HG03354 (cell line): Measurements from ENCODE around the gene CCDC137.

ENCODE experiments used
- ATAC-seq: cut with Tn5 transposase; IDR thresholded peaks from one replicate; pipeline ENCODE4 v1.9.1; 2021; ENCODE audit warnings: mild to moderate bottlenecking; ENCODE audit not compliant: unreplicated experiment, poor library complexity, severe bottlenecking

Gene CCDC137

GRCh38 chr17:81713556-81714411 lies 47.2 kb downstream of the CCDC137 start:
- no peak for ATAC-seq

GRCh38 chr17:81714412-81715106 lies 48.0 kb downstream of the CCDC137 start:
- no peak for ATAC-seq

GRCh38 chr17:81715107-81715871 lies 48.8 kb downstream of the CCDC137 start:
- no peak for ATAC-seq

GRCh38 chr17:81715872-81716673 lies 49.5 kb downstream of the CCDC137 start:
- ATAC-seq = no peak

- ATAC-seq = no peak
Measured at GRCh38 chr17:81716674-81716996, 50.1 kb downstream of the CCDC137 start.

- no peak for ATAC-seq
Measured at GRCh38 chr17:81717049-81717765, 50.7 kb downstream of the CCDC137 start.

GRCh38 chr17:81717766-81718089 lies 51.2 kb downstream of the CCDC137 start:
- no peak for ATAC-seq

- ATAC-seq = no peak
Measured at GRCh38 chr17:81719410-81720266, 53.1 kb downstream of the CCDC137 start.

GRCh38 chr17:81720267-81721071 lies 53.9 kb downstream of the CCDC137 start:
- ATAC-seq = no peak

- no peak for ATAC-seq
Measured at GRCh38 chr17:81722184-81723120, 55.9 kb downstream of the CCDC137 start.
